ENCODE data around the gene WFDC1.

GRCh38 chr16:84281074-84281473 lies 13.6 kb upstream of the WFDC1 start:
- TF ChIP-seq, protein P1, sequence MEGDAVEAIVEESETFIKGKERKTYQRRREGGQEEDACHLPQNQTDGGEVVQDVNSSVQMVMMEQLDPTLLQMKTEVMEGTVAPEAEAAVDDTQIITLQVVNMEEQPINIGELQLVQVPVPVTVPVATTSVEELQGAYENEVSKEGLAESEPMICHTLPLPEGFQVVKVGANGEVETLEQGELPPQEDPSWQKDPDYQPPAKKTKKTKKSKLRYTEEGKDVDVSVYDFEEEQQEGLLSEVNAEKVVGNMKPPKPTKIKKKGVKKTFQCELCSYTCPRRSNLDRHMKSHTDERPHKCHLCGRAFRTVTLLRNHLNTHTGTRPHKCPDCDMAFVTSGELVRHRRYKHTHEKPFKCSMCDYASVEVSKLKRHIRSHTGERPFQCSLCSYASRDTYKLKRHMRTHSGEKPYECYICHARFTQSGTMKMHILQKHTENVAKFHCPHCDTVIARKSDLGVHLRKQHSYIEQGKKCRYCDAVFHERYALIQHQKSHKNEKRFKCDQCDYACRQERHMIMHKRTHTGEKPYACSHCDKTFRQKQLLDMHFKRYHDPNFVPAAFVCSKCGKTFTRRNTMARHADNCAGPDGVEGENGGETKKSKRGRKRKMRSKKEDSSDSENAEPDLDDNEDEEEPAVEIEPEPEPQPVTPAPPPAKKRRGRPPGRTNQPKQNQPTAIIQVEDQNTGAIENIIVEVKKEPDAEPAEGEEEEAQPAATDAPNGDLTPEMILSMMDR (IDR thresholded peaks at IDR 0.05), result no peak
- no peak for TF ChIP-seq POLR2A (IDR thresholded peaks at IDR 0.05)
